HG03060 (cell line): Measurements from ENCODE around the gene NLRP4.

Experiments used
- ATAC-seq: cut with Tn5 transposase; IDR thresholded peaks from one replicate; pipeline ENCODE4 v1.9.1; 2021; ENCODE audit warnings: low read depth, moderate number of reproducible peaks; ENCODE audit not compliant: unreplicated experiment

Gene NLRP4, protein sequence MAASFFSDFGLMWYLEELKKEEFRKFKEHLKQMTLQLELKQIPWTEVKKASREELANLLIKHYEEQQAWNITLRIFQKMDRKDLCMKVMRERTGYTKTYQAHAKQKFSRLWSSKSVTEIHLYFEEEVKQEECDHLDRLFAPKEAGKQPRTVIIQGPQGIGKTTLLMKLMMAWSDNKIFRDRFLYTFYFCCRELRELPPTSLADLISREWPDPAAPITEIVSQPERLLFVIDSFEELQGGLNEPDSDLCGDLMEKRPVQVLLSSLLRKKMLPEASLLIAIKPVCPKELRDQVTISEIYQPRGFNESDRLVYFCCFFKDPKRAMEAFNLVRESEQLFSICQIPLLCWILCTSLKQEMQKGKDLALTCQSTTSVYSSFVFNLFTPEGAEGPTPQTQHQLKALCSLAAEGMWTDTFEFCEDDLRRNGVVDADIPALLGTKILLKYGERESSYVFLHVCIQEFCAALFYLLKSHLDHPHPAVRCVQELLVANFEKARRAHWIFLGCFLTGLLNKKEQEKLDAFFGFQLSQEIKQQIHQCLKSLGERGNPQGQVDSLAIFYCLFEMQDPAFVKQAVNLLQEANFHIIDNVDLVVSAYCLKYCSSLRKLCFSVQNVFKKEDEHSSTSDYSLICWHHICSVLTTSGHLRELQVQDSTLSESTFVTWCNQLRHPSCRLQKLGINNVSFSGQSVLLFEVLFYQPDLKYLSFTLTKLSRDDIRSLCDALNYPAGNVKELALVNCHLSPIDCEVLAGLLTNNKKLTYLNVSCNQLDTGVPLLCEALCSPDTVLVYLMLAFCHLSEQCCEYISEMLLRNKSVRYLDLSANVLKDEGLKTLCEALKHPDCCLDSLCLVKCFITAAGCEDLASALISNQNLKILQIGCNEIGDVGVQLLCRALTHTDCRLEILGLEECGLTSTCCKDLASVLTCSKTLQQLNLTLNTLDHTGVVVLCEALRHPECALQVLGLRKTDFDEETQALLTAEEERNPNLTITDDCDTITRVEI

GRCh38 chr19:55836340-55836739, at the start of gene NLRP4:
Gene NLRP4, plus strand, starts transcription at chr19:55836540. Its CDS starts 15,541 bp downstream, at chr19:55852081.
- no peak for ATAC-seq

DNA sequence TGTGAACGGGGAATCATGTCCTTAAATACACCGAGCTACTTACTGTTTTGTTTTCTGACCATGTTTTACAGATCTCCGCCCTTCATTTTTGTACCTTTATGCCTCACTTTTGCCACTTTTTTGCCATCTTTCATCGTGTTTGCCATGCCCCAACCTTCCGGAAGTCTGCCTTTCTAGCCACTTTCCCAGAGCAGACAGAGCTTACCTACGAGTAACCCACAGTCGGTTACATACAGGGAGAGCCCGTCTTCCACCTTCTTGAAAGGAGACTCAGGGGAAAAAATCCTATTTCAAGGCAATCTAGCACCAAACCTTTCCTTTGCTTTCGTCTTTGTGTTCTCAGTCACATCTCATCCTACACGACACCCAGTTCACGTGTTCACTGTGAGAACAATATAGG, 41.3 kb upstream of the NLRP4 start:
- ATAC-seq = no peak

- ATAC-seq = no peak
These were observed 34.9 kb upstream of the NLRP4 start for GRCh38 chr19:55801416-55801815.

DNA sequence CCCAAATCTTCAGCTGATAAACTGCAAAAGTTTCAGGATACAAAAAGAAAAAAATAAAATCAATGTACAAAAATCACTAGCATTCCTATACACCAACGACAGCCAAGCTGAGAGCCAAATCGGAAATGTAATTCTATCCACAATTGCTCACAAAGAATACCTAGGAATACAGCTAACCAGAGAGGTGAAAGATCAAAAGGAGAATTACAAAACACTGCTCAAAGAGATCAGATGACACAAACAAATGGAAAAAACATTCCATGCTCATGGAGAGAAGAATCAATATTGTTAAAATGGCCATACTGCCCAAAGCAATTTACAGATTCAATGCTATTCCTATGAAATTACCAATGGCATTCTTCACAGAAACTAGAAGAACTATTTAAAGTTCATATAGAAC, 34.1 kb upstream of the NLRP4 start:
- no peak for ATAC-seq

GRCh38 chr19:55809381-55810058, 26.8 kb upstream of the NLRP4 start:
- no peak for ATAC-seq

DNA sequence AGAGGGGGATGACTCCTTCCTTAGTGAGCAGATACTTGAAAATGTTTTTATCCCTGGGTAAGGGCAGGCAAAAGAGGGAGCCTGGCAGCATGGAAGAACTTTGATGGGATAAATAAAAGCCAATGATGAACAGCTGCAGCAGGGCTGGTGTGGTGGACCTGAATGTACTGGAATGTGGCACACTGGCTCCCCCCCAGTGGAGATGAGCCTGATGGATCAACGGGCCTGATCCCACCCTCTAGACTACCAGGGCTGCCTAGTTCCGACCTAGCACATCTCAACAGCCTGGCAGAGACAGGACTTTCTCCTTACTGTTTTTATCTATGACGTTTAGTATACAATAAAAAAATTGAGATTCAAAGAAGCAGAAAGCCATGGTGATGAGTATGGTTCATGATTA, 25.0 kb upstream of the NLRP4 start:
- ATAC-seq = no peak

- no peak for ATAC-seq
These were observed 23.9 kb upstream of the NLRP4 start for GRCh38 chr19:55812449-55812848.

DNA sequence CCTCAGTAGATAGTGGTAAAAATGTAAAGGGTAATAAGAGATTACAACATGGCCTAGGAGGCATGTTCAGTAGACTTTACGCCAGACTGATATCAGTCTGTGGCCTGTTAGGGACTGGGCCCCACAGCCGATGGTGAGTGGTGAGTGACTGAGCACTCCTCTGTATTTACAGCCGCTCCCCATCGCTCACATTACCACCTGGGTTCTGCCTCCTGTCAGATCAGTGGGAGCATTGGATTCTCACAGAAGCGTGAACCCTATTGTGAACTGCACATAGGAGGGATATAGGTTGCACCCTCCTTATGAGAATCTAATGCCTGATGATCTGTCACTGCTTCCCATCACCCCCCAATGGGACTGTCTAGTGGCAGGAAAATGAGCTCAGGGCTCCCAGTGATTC, 22.4 kb upstream of the NLRP4 start:
- ATAC-seq = no peak

DNA sequence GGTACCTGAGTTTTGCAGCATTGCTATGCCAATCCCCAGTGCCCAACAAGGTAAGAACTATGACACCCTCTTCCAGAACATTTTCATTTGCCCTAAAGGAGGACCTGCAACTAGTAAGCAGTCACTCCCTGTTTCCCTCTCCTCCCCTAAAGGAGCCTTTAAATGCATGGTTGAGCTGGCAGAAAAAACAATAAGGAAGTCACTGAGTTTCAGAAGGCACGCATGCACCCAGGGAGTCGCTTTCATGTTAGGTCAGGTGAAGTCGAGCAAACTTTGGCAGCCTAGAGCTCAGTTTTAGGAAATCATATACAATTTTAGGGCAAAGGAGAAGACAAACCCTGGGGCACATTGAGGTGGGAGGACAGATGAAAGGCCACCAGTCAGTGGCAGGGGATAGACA, 16.3 kb upstream of the NLRP4 start:
- ATAC-seq = no peak

DNA sequence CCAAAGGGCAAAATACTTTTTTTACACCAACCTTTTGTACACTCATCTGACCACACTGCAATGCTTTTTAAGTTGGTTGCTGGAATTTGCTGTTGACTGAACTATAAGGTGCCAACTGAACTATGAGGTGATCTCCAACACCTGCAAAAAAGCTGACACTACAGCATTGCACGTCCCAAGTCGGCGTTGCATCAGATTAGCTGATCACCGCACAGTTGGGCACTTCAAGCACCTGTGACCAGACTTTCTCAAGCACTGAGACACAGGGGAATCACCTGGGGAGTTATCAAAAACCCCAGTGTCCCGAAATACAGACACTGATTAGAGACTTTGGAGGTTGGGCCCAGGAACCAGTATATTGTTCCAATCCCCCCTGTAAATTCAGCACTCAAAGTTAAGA, 5.7 kb upstream of the NLRP4 start:
- ATAC-seq = no peak

DNA sequence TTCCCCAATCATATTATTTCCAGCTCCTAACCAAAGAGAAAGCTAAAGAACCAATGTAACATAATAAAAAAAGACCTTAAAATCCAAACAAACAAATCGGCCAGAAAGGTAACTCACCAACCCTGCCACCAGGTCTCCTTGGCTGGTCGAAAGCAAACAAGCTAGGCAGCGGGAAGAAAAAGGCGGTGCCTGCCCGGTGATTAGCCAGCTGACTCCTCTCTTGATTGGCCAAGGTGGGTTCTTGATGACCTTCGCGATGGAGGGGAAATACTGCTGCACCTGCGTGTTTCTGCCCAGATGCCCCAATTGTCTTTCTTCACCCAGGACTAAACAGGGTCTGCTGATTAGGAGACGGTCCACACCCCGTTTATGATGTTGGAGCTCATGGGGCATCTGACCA, 4.5 kb upstream of the NLRP4 start, which contains the start of gene NLRP11:
Gene NLRP11, minus strand, starts transcription at position 154 of the 400 bp plus-strand sequence. CDS start 13,825 bp downstream, outside the sequence.
- ATAC-seq = no peak

- no peak for ATAC-seq
These were observed 3.7 kb upstream of the NLRP4 start for GRCh38 chr19:55832676-55833075.

- no peak for ATAC-seq
These were observed 1.9 kb downstream of the NLRP4 start for GRCh38 chr19:55838251-55838650.

DNA sequence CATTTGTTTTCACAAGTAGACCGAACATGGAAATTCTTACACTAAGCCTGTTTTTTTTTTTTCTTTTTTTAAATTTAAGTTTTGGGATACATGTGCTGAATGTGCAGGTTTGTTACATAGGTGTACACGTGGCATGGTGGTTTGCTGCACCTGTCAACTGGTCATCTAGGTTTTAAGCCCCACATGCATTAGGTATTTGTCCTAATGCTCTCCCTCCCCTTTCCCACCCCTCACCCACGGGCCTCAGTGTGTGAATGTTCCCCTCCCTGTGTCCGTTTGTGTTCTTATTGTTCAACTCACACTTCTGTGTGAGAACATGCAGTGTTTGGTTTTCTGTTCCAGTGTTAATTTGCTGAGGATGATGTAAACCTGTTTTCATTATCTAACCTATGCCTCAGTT, 2.6 kb downstream of the NLRP4 start:
- no peak for ATAC-seq

DNA sequence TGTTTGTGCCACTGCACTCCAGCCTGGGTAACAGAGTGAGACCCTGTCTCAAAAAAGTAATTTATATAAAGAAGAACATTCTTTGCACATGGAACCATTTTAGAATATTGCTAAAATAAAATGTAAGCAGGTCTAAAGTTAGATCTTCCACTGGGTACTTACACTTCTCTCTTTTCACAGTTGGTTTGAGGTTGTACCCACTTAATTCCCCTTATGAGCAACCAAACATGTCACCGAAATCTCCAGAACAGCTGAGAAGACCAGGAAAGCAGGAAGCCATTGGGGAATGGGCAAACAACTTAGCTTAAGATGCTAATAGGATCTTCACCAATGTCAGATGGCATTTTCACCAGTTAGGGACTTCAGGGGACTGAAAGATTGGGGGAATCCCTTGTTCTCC, 18.8 kb downstream of the NLRP4 start:
- no peak for ATAC-seq

GRCh38 chr19:55857149-55857548, 20.8 kb downstream of the NLRP4 start:
- ATAC-seq = peak; percentile 56

GRCh38 chr19:55857974-55858373, 21.6 kb downstream of the NLRP4 start:
- ATAC-seq = no peak

DNA sequence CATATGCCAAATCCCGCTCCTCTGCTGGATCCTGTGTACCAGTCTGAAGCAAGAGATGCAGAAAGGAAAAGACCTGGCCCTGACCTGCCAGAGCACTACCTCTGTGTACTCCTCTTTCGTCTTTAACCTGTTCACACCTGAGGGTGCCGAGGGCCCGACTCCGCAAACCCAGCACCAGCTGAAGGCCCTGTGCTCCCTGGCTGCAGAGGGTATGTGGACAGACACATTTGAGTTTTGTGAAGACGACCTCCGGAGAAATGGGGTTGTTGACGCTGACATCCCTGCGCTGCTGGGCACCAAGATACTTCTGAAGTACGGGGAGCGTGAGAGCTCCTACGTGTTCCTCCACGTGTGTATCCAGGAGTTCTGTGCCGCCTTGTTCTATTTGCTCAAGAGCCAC, 22.1 kb downstream of the NLRP4 start:
- no peak for ATAC-seq

DNA sequence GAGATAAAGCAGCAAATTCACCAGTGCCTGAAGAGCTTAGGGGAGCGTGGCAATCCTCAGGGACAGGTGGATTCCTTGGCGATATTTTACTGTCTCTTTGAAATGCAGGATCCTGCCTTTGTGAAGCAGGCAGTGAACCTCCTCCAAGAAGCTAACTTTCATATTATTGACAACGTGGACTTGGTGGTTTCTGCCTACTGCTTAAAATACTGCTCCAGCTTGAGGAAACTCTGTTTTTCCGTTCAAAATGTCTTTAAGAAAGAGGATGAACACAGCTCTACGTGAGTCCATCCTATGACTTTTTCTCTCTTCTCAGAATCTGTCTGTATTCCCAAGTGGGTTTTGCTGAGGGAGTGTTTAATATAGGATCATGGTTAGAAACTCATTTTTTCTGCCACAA, 22.6 kb downstream of the NLRP4 start:
- no peak for ATAC-seq

GRCh38 chr19:55866521-55866920, 30.2 kb downstream of the NLRP4 start:
- no peak for ATAC-seq

DNA sequence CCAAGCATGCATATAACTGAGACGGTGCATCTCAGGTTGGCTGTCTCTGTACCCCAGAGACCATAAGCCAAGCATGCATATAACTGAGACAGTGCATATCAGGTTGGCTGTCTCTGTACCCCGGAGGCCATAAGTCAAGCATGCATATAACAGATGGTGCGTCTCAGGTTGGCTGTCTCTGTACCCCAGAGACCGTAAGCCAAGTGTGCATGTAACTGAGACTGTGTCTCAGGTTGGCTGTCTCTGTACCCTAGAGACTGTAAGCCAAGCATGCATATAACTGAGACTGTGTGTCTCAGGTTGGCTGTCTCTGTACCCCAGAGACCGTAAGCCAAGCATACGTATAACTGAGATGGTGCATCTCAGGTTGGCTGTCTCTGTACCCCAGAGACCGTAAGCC, 30.8 kb downstream of the NLRP4 start:
- no peak for ATAC-seq
